Left lung (tissue), 10 donors: ENCODE results near the gene NOX3. TPM values are rescaled to one million over a fixed set of nuclear protein-coding genes. Genes with fewer than 3 reads are reported as not detected.
"Not testable (repeated sequence)": the region's sequence is repeated elsewhere in the genome, so short reads cannot be mapped to it uniquely, and the experiment has no call there.

Experiments used
- ATAC-seq: fragments of 200-7000 bp; cut with Tn5 transposase; one replicate; pipeline ENCODE4 v1.9.1; 2020; ENCODE audit warnings: moderate library complexity
- DNase-seq, 4 donors: peaks; one replicate each; pipeline ENCODE4 v3.0.0-alpha.2; 2013 to 2020
- H3K27ac ChIP-seq, 2 donors: fragments of 200-600 bp; sonication (generic) in 1 of 2; one replicate each; pipeline versions ENCODE4 v1.5.0 to v1.8.0; 2020 to 2021
- H3K27me3 ChIP-seq, 2 donors: fragments of 200-600 bp; sonication (generic) in 1 of 2; one replicate each; pipeline versions ENCODE4 v1.5.0 to v1.8.0; 2020 to 2021
- H3K36me3 ChIP-seq, 2 donors: fragments of 200-600 bp; sonication (generic) in 1 of 2; one replicate each; pipeline versions ENCODE4 v1.5.0 to v1.8.0; 2020 to 2021
- H3K4me1 ChIP-seq, 2 donors: fragments of 200-600 bp; one replicate each; pipeline ENCODE4 v1.8.0; 2021
- H3K4me3 ChIP-seq, 2 donors: fragments of 200-600 bp; sonication (generic) in 1 of 2; one replicate each; pipeline versions ENCODE4 v1.5.0 to v1.8.0; 2020 to 2021; ENCODE audit warnings: mild to moderate bottlenecking in 1 of 2
- H3K9me3 ChIP-seq, 2 donors: fragments of 200-600 bp; sonication (generic) in 1 of 2; one replicate each; pipeline versions ENCODE4 v1.5.0 to v1.8.0; 2020 to 2021
- CTCF ChIP-seq, 2 donors: fragments of 200-600 bp; sonication (generic) in 1 of 2; IDR thresholded peaks; one replicate each; pipeline versions ENCODE4 v1.5.0 to v1.8.0; 2021; ENCODE audit warnings: antibody characterized with exemption in 2 of 2
- intact Hi-C, 2 donors: fragments of 100-400 bp; cut with DNase I; formaldehyde crosslinking; loops; one replicate each; pipeline versions ENCODE4 v1.11.2 to v1.14.2; 2022
- polyA plus RNA-seq, 6 donors: library from polyadenylated mRNA; unstranded; fragments of 120-200 nt; gene quantifications; one replicate each; pipeline ENCODE4 v1.2.1, GENCODE V29; 2013; ENCODE audit not compliant: insufficient read length in 6 of 6
- total RNA-seq, 2 donors: library from RNA; stranded (reverse); fragmentation: NEBNext Ultra II Directional; extraction: Animal tissue kit (Norgen Biotek cat#: 25700); gene quantifications; one replicate each; pipeline ENCODE4 v1.2.1, GENCODE V29; 2021
- donor health status: DM: no; HTN: yes; CAD: no.
- donor health status: DM: no; HTN: no; CAD: no.

The NOX3 gene
- total and polyA plus RNA-seq, 8 donors: not detected

DNA sequence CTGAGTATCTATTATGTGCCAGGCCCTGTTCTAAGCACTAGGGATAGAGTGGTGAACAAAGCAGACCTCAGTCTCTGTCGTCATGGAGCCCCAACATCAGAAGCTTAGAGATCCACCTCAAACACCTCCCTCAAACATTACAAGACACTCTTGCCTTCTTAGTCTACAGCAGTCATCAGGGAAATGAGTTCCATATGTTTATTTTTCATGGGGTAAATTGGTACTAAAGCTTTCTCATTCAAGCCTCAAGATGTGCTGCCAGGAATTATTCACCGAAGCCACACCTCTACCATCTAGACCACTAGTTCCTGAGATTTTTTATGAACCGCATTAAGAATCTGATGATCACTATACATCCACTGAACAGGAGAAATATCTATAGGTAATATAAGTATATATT is 82.4 kb downstream of the NOX3 start:
- no peak for TF ChIP-seq CTCF (IDR thresholded peaks at IDR 0.05)
- no peak for DNase-seq
- no peak for ATAC-seq
- H3K4me3 ChIP-seq: no peak overlapping the region
- no peaks in the 10 kb centered on the region for H3K36me3 ChIP-seq
- no peaks in the 10 kb centered on the region for H3K27me3 ChIP-seq
- no peaks in the 10 kb centered on the region for H3K4me1 ChIP-seq
- H3K9me3 ChIP-seq: no peaks in the 10 kb centered on the region
- no peak overlapping the region for H3K27ac ChIP-seq
- intact Hi-C loops: no loop called here

DNA sequence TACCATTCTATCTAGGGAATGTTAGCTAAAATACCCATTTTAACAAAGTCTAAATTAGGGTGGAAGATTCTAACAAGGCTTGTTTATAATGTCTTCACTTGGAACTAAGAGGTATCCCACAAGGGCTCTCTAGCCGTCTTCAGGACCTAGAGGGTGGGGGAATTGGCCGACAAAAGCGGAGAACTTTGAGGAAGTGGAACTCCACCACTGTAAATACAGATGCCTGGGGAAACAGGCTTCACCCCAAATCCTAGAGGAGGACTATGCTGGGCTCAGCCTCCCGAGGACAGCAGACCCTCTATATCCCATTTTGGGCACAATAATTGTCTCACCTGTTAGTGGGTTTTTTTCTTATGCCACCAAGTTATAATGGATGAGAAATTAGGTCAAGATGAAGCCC is 83.4 kb downstream of the NOX3 start:
- DNase-seq (no peak), ATAC-seq (no peak)
- Histone ChIP-seq H3K36me3 (no peaks in the 10 kb centered on the region), H3K27ac (no peak overlapping the region), H3K4me1 (no peaks in the 10 kb centered on the region), H3K9me3 (no peaks in the 10 kb centered on the region), H3K4me3 (no peak overlapping the region), H3K27me3 (no peaks in the 10 kb centered on the region)
- TF ChIP-seq CTCF (IDR thresholded peaks at IDR 0.05): no peak
- intact Hi-C loops: no loop called here

- Histone ChIP-seq H3K4me3 (no peak overlapping the region), H3K27me3 (no peaks in the 10 kb centered on the region), H3K27ac (no peak overlapping the region), H3K36me3 (no peaks in the 10 kb centered on the region), H3K4me1 (no peaks in the 10 kb centered on the region), H3K9me3 (no peaks in the 10 kb centered on the region)
- TF ChIP-seq CTCF (IDR thresholded peaks at IDR 0.05): no peak
- intact Hi-C loops: no loop called here
- ATAC-seq: no peak
- DNase-seq: no peak
These were observed 84.4 kb downstream of the NOX3 start for GRCh38 chr6:155371230-155371629.

DNA sequence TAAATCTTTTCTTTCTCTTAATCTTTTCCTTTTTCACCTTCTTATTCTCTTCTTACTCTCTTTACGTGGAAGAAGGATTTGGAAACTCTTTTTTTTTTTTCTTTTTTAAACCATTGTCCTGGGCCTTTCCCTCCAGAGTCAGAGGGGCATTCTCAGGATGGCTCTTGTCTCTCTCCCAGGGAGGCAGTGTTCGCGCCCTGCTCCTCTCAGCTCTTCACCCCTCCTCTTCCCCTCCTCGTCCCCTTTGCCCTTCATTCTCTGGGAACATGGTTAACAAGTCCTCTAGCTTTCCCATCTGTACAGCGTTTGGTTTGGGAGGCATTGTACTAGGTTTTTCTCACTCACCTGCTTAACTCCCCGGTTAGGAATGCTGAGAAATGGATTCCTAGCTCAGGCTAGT is 89.3 kb downstream of the NOX3 start:
- Histone ChIP-seq H3K36me3 (no peaks in the 10 kb centered on the region), H3K9me3 (no peaks in the 10 kb centered on the region), H3K4me1 (no peaks in the 10 kb centered on the region), H3K27me3 (no peaks in the 10 kb centered on the region), H3K27ac (no peak overlapping the region), H3K4me3 (no peak overlapping the region)
- no peak for TF ChIP-seq CTCF (IDR thresholded peaks at IDR 0.05)
- intact Hi-C loops: no loop called here
- no peak for DNase-seq
- ATAC-seq: no peak

- DNase-seq (peak in 1 of 4 donors; percentile 16), ATAC-seq (peak; percentile 81)
- no peaks in the 10 kb centered on the region for H3K4me1 ChIP-seq
These were observed 90.7 kb downstream of the NOX3 start for GRCh38 chr6:155364844-155365437.

GRCh38 chr6:155364021-155364420 is 91.6 kb downstream of the NOX3 start:
- H3K36me3 ChIP-seq, intact Hi-C loops, ATAC-seq, H3K4me3 ChIP-seq, H3K9me3 ChIP-seq, H3K4me1 ChIP-seq, H3K27me3 ChIP-seq, H3K27ac ChIP-seq: not testable (repeated sequence)
- peak in 1 of 4 donors; percentile 31 for DNase-seq

More at GRCh38 chr6:155364844-155365437, 90.7 kb downstream of the NOX3 start:
- Histone ChIP-seq H3K27ac (no peak overlapping the region), H3K4me3 (no peak overlapping the region), H3K36me3 (no peaks in the 10 kb centered on the region), H3K9me3 (no peaks in the 10 kb centered on the region), H3K27me3 (no peaks in the 10 kb centered on the region)
- intact Hi-C loops: no loop called here
- TF ChIP-seq CTCF (IDR thresholded peaks at IDR 0.05): no peak

DNA sequence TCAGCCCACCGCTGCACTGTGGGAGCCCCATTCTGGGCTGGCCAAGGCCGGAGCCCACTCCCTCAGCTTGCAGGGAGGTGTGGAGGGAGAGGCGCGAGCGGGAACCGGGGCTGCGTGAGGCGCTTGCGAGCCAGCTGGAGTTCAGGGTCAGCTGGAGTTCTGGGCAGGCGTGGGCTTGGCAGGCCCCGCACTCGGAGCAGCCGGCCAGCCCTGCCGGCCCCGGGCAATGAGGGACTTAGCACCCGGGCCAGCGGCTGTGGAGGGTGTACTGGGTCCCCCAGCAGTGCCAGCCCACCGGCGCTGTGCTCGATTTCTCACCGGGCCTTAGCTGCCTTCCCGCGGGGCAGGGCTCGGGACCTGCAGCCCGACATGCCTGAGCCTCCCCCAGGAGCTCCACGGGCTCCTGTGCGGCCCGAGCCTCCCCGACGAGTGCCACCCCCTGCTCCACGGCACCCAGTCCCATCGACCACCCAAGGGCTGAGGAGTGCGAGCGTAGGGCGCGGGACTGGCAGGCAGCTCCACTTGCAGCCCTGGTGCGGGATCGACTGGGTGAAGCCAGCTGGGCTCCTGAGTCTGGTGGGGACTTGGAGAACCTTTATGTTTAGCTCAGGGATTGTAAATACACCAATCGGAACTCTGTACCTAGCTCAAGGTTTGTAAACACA is 92.5 kb downstream of the NOX3 start:
- H3K27me3 ChIP-seq: not testable (repeated sequence)
- peak in 1 of 4 donors; percentile 54 for DNase-seq

More for the DNA sequence above, 92.5 kb downstream of the NOX3 start:
- H3K4me1 ChIP-seq, intact Hi-C loops, H3K4me3 ChIP-seq, H3K9me3 ChIP-seq, H3K36me3 ChIP-seq, ATAC-seq, H3K27ac ChIP-seq: not testable (repeated sequence)
